Activated CD4-positive, alpha-beta T cell treated with anti-CD3 and anti-CD28 coated beads, Interleukin-2, amount 50 U/mL, for 24 hours (primary cell): ENCODE data around the gene ANAPC1.
"Not testable (repeated sequence)": the region's sequence is repeated elsewhere in the genome, so short reads cannot be mapped to it uniquely, and the experiment has no call there.

Source experiments
- DNase-seq, 2 donors: peaks; one replicate each; pipeline ENCODE4 v3.0.0-alpha.2; 2020; ENCODE audit warnings: low read depth in 1 of 2, low spot score in 1 of 2

The ANAPC1 gene

GRCh38 chr2:111747410-111748115, 136.4 kb downstream of the ANAPC1 start:
- peak in 1 of 2 donors; percentile 69 for DNase-seq

- not testable (repeated sequence) for DNase-seq
These were observed 139.2 kb downstream of the ANAPC1 start for GRCh38 chr2:111744751-111745150.

- not testable (repeated sequence) for DNase-seq
These were observed 142.5 kb downstream of the ANAPC1 start for GRCh38 chr2:111741517-111741916.

GRCh38 chr2:111735838-111736721, 147.9 kb downstream of the ANAPC1 start:
- not testable (repeated sequence) for DNase-seq

- not testable (repeated sequence) for DNase-seq
These were observed 148.6 kb downstream of the ANAPC1 start for GRCh38 chr2:111735420-111735819.

- not testable (repeated sequence) for DNase-seq
These were observed 154.1 kb downstream of the ANAPC1 start for GRCh38 chr2:111729812-111730458.

GRCh38 chr2:111727611-111728110, 156.3 kb downstream of the ANAPC1 start:
- DNase-seq, result peak in 1 of 2 donors; percentile 36

- not testable (repeated sequence) for DNase-seq
These were observed 158.3 kb downstream of the ANAPC1 start for GRCh38 chr2:111725742-111726141.

- not testable (repeated sequence) for DNase-seq
These were observed 164.4 kb downstream of the ANAPC1 start for GRCh38 chr2:111719610-111720009.
